RWPE1 (cell line): ENCODE measurements around the gene ZNF446.

Experiments used
- CTCF ChIA-PET: fragments of 350-600 bp; sonication (Branson Sonifier 250); formaldehyde crosslinking; extraction: SDS; loops from one replicate; lab custom pipeline; 2021; lab: Yijun Ruan, JAX
- POLR2A ChIA-PET: fragments of 400-600 bp; formaldehyde crosslinking; extraction: SDS; loops from one replicate; lab custom pipeline; 2020; ENCODE audit warnings: antibody characterized with exemption; ENCODE audit not compliant: low non-redundant PET; lab: Yijun Ruan, JAX
- DNase-seq: peaks from one replicate; pipeline ENCODE4 v3.0.0; 2012; ENCODE audit warnings: low spot score
- H3K27ac ChIP-seq: fragments of 450-650 bp; 2 replicates; pipeline ENCODE4 v1.5.1; 2017
- CTCF ChIP-seq: fragments of 450-650 bp; conservative IDR thresholded peaks from 2 replicates; pipeline ENCODE4 v1.5.1; 2017; ENCODE audit warnings: low read depth, mild to moderate bottlenecking

Gene ZNF446

GRCh38 chr19:58473775-58474174 lies 2.4 kb upstream of the ZNF446 start:
- POLR2A ChIA-PET, result no interaction called here
- CTCF ChIA-PET, result no interaction called here
- peak overlapping the region; percentile 93 for H3K27ac ChIP-seq
- no peak for DNase-seq
- no peak for TF ChIP-seq CTCF

GRCh38 chr19:58474291-58474996 lies 1.7 kb upstream of the ZNF446 start:
- H3K27ac ChIP-seq, result peak overlapping the region; percentile 93
- ChIA-PET CTCF (interaction anchor here (1.1 kb wide), 1 partner anchor 14 kb away, joined by 6 read pairs; no protein-coding TSS in a partner anchor), POLR2A (no interaction called here)
- DNase-seq, result no peak
- no peak for TF ChIP-seq CTCF

- CTCF ChIA-PET, result interaction anchor here (0.7 to 1.1 kb wide), 2 partner anchors 15 to 67 kb away, joined by 3 to 6 read pairs; partner anchors contain the start of gene ZNF584
- no peak for TF ChIP-seq CTCF
- POLR2A ChIA-PET, result interaction anchor here (0.9 kb wide), 1 partner anchor 44 kb away, joined by 6 read pairs; no protein-coding TSS in a partner anchor
- no peak for DNase-seq
- peak overlapping the region; percentile 93 for H3K27ac ChIP-seq
Measured at GRCh38 chr19:58474997-58475713, 997 bp upstream of the ZNF446 start.

- POLR2A ChIA-PET, result no interaction called here
- DNase-seq, result no peak
- CTCF ChIA-PET, result interaction anchor here (1.0 kb wide), 1 partner anchor 25 kb away, joined by 3 read pairs; the partner anchor contains the start of gene ZNF324B
- TF ChIP-seq CTCF, result no peak
- peak overlapping the region; percentile 93 for H3K27ac ChIP-seq
Measured at GRCh38 chr19:58476498-58477015, 405 bp downstream of the ZNF446 start.

GRCh38 chr19:58477130-58477529 lies 978 bp downstream of the ZNF446 start:
- POLR2A ChIA-PET, result no interaction called here
- peak overlapping the region; percentile 93 for H3K27ac ChIP-seq
- TF ChIP-seq CTCF, result no peak
- CTCF ChIA-PET, result interaction anchor here (1.0 kb wide), 1 partner anchor 26 kb away, joined by 3 read pairs; the partner anchor contains the start of gene ZNF324B
- DNase-seq, result no peak

- DNase-seq, result no peak
- ChIA-PET POLR2A (no interaction called here), CTCF (no interaction called here)
- H3K27ac ChIP-seq, result peak overlapping the region; percentile 93
- TF ChIP-seq CTCF, result no peak
Measured at GRCh38 chr19:58477871-58478270, 1.7 kb downstream of the ZNF446 start.
